ENCODE data around the gene CYP2C18. TPM values are rescaled to one million over a fixed set of nuclear protein-coding genes. Genes with fewer than 3 reads are reported as not detected.

The CYP2C18 gene
- total RNA-seq, 1 experiment from 2014 or later: 0.17 TPM

GRCh38 chr10:94785211-94785610 is 101.7 kb downstream of the CYP2C18 start:
- no peaks in the 10 kb centered on the region for H3K36me3 ChIP-seq (ENCODE audit: control insufficient read depth in 1 of 2, insufficient read depth in 2 of 2, low read length in 2 of 2)
- no TSS peak for BruUV-seq (replicated peaks)
- H3K4me2 ChIP-seq (ENCODE audit: low read length): no peak overlapping the region
- RAD21 ChIA-PET (ENCODE audit: low non-redundant PET in 1 of 2, low total read pairs in 2 of 2, uncharacterized antibody in 2 of 2, unreplicated experiment in 2 of 2): no interaction called here
- H3K9me2 ChIP-seq (ENCODE audit: insufficient read depth): no peaks in the 10 kb centered on the region
- POLR2A ChIA-PET: no interaction called here
- H3K79me2 ChIP-seq (ENCODE audit: insufficient read depth, low read length): no peaks in the 10 kb centered on the region
- intact Hi-C loops (cut with micrococcal nuclease): no loop called here
- ATAC-seq: no peak
- no peak overlapping the region for H3K9ac ChIP-seq (ENCODE audit: low read length)
- H3K9me3 ChIP-seq (ENCODE audit: control insufficient read depth in 1 of 2, insufficient read depth in 1 of 2, low read depth in 1 of 2, low read length in 2 of 2): no peaks in the 10 kb centered on the region
- no peaks in the 10 kb centered on the region for H3K27me3 ChIP-seq (ENCODE audit: insufficient read depth, low read length)
- no peaks in the 10 kb centered on the region for H3K4me1 ChIP-seq (ENCODE audit: control insufficient read depth in 1 of 2, insufficient read depth in 2 of 2, low read length in 2 of 2)
- no peak overlapping the region for H2AFZ ChIP-seq (ENCODE audit: low read depth, low read length, poor library complexity, severe bottlenecking)
- H3K4me3 ChIP-seq (replicated peaks in 1 of 2; ENCODE audit: low read depth in 1 of 2, low read length in 2 of 2): no peak overlapping the region
- CTCF ChIA-PET: no interaction called here
- H3K27ac ChIP-seq (ENCODE audit: low read depth, low read length): no peak overlapping the region
- no peaks in the 10 kb centered on the region for H4K20me1 ChIP-seq (ENCODE audit: insufficient read depth)
- no peak for DNase-seq (ENCODE audit: low read depth, low spot score)
- TF ChIP-seq EZH2 (IDR thresholded peaks at IDR 0.05) (no peak), POLR2A (IDR thresholded peaks at IDR 0.05; ENCODE audit: borderline replicate concordance, extremely low read depth, insufficient read depth, insufficient read length) (no peak), EGR1 (IDR thresholded peaks at IDR 0.05; ENCODE audit: low read depth) (no peak), SP1 (IDR thresholded peaks at IDR 0.05; ENCODE audit: low read depth) (no peak), SIN3A (IDR thresholded peaks at IDR 0.05; ENCODE audit: low read depth) (no peak), ATF3 (IDR thresholded peaks at IDR 0.05) (no peak), EZH2phosphoT487 (IDR thresholded peaks at IDR 0.05; ENCODE audit: borderline replicate concordance) (no peak), TCF7L2 (IDR thresholded peaks at IDR 0.05; ENCODE audit: borderline replicate concordance, extremely low read depth, insufficient read depth, insufficient read length) (no peak), MAX (IDR thresholded peaks at IDR 0.05) (no peak), YY1 (IDR thresholded peaks at IDR 0.05; ENCODE audit: extremely low read depth, insufficient replicate concordance, low read depth, low read length) (no peak), FOSL1 (IDR thresholded peaks at IDR 0.05; ENCODE audit: low read depth) (no peak), RAD21 (IDR thresholded peaks at IDR 0.05; ENCODE audit: low read depth) (no peak), POLR2AphosphoS5 (IDR thresholded peaks at IDR 0.05; ENCODE audit: low read depth, low read length) (no peak), SRF (IDR thresholded peaks at IDR 0.05; ENCODE audit: low read depth) (no peak), ZBTB33 (IDR thresholded peaks at IDR 0.05; ENCODE audit: extremely low read depth, insufficient replicate concordance, low read length) (no peak), ZFX (IDR thresholded peaks at IDR 0.05) (no peak), ELF1 (IDR thresholded peaks at IDR 0.05; ENCODE audit: borderline replicate concordance, low read depth) (no peak), REST (IDR thresholded peaks at IDR 0.05; ENCODE audit: low read depth) (no peak), ZNF274 (IDR thresholded peaks at IDR 0.05; ENCODE audit: low read depth, low read length) (no peak)
